HG03520 (cell line): Measurements from ENCODE around the gene CYP26B1.

ENCODE experiments used
- ATAC-seq: cut with Tn5 transposase; IDR thresholded peaks from one replicate; pipeline ENCODE4 v1.9.1; 2021; ENCODE audit warnings: mild to moderate bottlenecking, moderate library complexity; ENCODE audit not compliant: unreplicated experiment

The CYP26B1 gene

GRCh38 chr2:72113847-72114692 lies 33.6 kb downstream of the CYP26B1 start:
- no peak for ATAC-seq

GRCh38 chr2:72112981-72113846 lies 34.4 kb downstream of the CYP26B1 start:
- ATAC-seq = no peak

GRCh38 chr2:72112401-72112800 lies 35.3 kb downstream of the CYP26B1 start:
- ATAC-seq = no peak

GRCh38 chr2:72111061-72111460 lies 36.6 kb downstream of the CYP26B1 start:
- ATAC-seq = no peak

GRCh38 chr2:72109904-72110303 lies 37.8 kb downstream of the CYP26B1 start:
- no peak for ATAC-seq

- no peak for ATAC-seq
These were observed 38.4 kb downstream of the CYP26B1 start for GRCh38 chr2:72109291-72109690.

GRCh38 chr2:72108121-72108520 lies 39.5 kb downstream of the CYP26B1 start:
- ATAC-seq = no peak

- no peak for ATAC-seq
These were observed 40.7 kb downstream of the CYP26B1 start for GRCh38 chr2:72106978-72107377.

GRCh38 chr2:72104821-72105588 lies 42.7 kb downstream of the CYP26B1 start:
- no peak for ATAC-seq

GRCh38 chr2:72103690-72104089 lies 44.0 kb downstream of the CYP26B1 start:
- no peak for ATAC-seq

- no peak for ATAC-seq
These were observed 44.5 kb downstream of the CYP26B1 start for GRCh38 chr2:72103161-72103560.

- no peak for ATAC-seq
These were observed 48.7 kb downstream of the CYP26B1 start for GRCh38 chr2:72098935-72099334.

- ATAC-seq = no peak
These were observed 50.4 kb downstream of the CYP26B1 start for GRCh38 chr2:72097276-72097675.

- ATAC-seq = no peak
These were observed 51.5 kb downstream of the CYP26B1 start for GRCh38 chr2:72096181-72096580.

GRCh38 chr2:72095364-72095763 lies 52.3 kb downstream of the CYP26B1 start:
- ATAC-seq = no peak

- ATAC-seq = no peak
These were observed 53.0 kb downstream of the CYP26B1 start for GRCh38 chr2:72094701-72095100.

- ATAC-seq = no peak
These were observed 55.6 kb downstream of the CYP26B1 start for GRCh38 chr2:72092111-72092510.

- no peak for ATAC-seq
These were observed 56.7 kb downstream of the CYP26B1 start for GRCh38 chr2:72090781-72091482.

- no peak for ATAC-seq
These were observed 57.4 kb downstream of the CYP26B1 start for GRCh38 chr2:72090271-72090720.

- no peak for ATAC-seq
These were observed 58.1 kb downstream of the CYP26B1 start for GRCh38 chr2:72089537-72089936.
